Measurements from ENCODE around the gene BGLAP.
A peak's percentile ranks its signal among the peaks of the same experiment; 100 is the strongest.

BGLAP gene

GRCh38 chr1:156228501-156228900 is 13.5 kb upstream of the BGLAP start:
- no peak for DNase-seq

GRCh38 chr1:156229809-156230472 is 12.0 kb upstream of the BGLAP start:
- no peak for DNase-seq

- no peak for DNase-seq
These were observed 11.5 kb upstream of the BGLAP start for GRCh38 chr1:156230473-156230837.

GRCh38 chr1:156232201-156232894 is 9.6 kb upstream of the BGLAP start:
- no peak for DNase-seq

- DNase-seq = no peak
These were observed 8.4 kb upstream of the BGLAP start for GRCh38 chr1:156233426-156234127.

- DNase-seq = no peak
These were observed 5.8 kb upstream of the BGLAP start for GRCh38 chr1:156236164-156236563.

- DNase-seq = no peak
These were observed 3.7 kb upstream of the BGLAP start for GRCh38 chr1:156238248-156238647.

GRCh38 chr1:156241311-156241811 is 623 bp upstream of the BGLAP start:
- no peak for DNase-seq

- DNase-seq = no peak
These were observed 754 bp downstream of the BGLAP start for GRCh38 chr1:156242738-156243137.

- no peak for DNase-seq
These were observed 2.1 kb downstream of the BGLAP start for GRCh38 chr1:156244126-156244525.

- no peak for DNase-seq
These were observed 2.7 kb downstream of the BGLAP start for GRCh38 chr1:156244712-156245111.

- DNase-seq = no peak
These were observed 3.7 kb downstream of the BGLAP start for GRCh38 chr1:156245451-156246232.

GRCh38 chr1:156246241-156246780 is 4.3 kb downstream of the BGLAP start:
- DNase-seq = no peak

- DNase-seq = no peak
These were observed 4.9 kb downstream of the BGLAP start for GRCh38 chr1:156246781-156247459.

GRCh38 chr1:156247460-156248322 is 5.7 kb downstream of the BGLAP start, which contains the start of gene PAQR6:
Gene PAQR6 (minus strand): TSS chr1:156248056. CDS start chr1:156246731, 1,325 bp downstream.
- no peak for DNase-seq

GRCh38 chr1:156248323-156248683 is 6.3 kb downstream of the BGLAP start:
- no peak for DNase-seq

GRCh38 chr1:156249593-156249992 is 7.6 kb downstream of the BGLAP start:
- no peak for DNase-seq

GRCh38 chr1:156251527-156251926 is 9.5 kb downstream of the BGLAP start:
- peak; percentile 80 for DNase-seq

GRCh38 chr1:156253634-156254033 is 11.7 kb downstream of the BGLAP start:
- no peak for DNase-seq

- peak; percentile 3 for DNase-seq
These were observed 15.7 kb downstream of the BGLAP start for GRCh38 chr1:156257711-156258110.

- DNase-seq = no peak
These were observed 16.9 kb downstream of the BGLAP start for GRCh38 chr1:156258859-156259258.
